A172 (cell line): Measurements from ENCODE around the gene POLE. TPM values are rescaled to one million over a fixed set of nuclear protein-coding genes. Genes with fewer than 3 reads are reported as not detected.

ENCODE experiments used
- DNase-seq: peaks from one replicate; pipeline ENCODE4 v3.0.0-alpha.2; 2015; ENCODE audit warnings: low spot score
- total RNA-seq: library from RNA; depleted of rRNA; stranded (reverse); fragments of >200 nt; shearing (Covaris generic); gene quantifications from 2 replicates; pipeline ENCODE4 v1.2.3, GENCODE V29; 2014

POLE gene
- total RNA-seq, 1 experiment from 2014 or later = 25.6 TPM

DNA sequence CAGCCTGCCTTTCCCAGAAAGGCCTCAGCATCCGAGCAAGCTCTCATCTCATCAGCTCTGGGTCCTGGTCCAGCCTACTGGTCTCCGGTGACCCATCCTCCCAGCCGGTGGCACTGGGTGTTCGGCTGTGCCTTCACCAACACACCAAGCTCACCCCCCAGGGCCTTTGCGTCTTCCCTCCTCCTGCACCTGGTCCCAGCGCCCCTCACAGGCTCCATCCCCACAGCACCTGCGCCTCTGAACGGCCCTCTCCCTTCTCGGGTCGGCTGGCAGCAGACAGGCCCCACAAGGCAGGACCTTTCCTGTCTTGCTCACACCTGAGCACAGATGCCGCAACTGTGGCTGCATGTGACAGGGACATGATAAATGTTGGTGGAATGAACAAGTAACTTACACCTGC is 55.5 kb downstream of the POLE start:
- no peak for DNase-seq

GRCh38 chr12:132630672-132631071 is 56.5 kb downstream of the POLE start:
- DNase-seq = no peak

DNA sequence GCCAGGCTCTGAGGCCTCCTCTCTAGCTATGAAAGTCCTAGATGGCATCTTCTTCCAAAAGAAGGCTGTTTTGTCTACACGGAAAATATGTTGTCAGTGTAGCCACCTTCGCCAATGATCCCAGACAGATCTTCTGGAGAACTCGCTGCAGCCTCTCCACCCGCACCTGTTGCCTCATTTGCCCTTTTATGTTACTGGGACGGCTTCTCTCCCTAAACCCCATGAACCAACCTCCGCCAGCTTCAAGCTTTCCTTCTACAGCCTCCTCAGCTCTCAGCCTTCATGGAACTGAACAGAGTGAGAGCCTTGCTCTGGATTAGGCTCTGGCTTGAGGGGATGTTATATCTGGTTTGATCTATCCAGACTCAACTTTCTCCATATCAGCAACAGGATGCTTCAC is 57.8 kb downstream of the POLE start:
- DNase-seq = no peak

DNA sequence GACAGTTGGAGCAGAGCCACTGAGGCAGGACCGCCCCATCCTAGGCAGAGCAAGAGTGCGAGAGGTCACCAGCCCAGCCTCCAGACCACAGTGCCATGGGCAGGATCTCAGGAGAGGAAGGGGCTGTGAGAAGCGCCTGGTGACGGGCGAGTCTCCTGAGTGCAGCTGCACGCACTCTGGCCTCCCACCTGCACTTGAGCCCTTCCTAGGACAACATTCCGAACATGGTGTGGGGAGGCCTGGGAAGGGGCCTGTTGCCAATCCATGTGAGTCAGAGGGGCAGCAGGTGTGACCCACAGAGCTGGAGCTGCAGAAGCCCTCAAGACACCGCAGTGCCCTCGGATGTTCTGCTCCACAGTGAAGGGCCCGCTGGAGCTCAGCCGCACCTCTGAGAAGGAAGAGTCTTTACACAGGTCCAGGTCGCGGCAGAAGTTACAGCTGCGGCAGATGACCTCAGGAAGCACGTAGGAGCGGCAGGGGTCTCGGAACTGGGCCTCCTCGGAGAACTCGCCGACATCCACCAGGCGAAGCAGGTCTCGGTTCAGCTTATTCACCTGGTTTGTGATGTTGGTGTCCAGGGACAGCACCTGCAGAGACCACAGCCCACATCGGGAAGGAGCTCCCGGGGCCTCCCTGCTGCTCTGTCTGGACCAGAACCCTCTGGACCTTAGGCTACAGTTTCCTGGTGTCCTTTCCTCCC is 61.3 kb downstream of the POLE start:
- no peak for DNase-seq

- no peak for DNase-seq
Measured at GRCh38 chr12:132624910-132625630, 62.1 kb downstream of the POLE start.

GRCh38 chr12:132624186-132624855 is 62.8 kb downstream of the POLE start:
- DNase-seq = no peak

DNA sequence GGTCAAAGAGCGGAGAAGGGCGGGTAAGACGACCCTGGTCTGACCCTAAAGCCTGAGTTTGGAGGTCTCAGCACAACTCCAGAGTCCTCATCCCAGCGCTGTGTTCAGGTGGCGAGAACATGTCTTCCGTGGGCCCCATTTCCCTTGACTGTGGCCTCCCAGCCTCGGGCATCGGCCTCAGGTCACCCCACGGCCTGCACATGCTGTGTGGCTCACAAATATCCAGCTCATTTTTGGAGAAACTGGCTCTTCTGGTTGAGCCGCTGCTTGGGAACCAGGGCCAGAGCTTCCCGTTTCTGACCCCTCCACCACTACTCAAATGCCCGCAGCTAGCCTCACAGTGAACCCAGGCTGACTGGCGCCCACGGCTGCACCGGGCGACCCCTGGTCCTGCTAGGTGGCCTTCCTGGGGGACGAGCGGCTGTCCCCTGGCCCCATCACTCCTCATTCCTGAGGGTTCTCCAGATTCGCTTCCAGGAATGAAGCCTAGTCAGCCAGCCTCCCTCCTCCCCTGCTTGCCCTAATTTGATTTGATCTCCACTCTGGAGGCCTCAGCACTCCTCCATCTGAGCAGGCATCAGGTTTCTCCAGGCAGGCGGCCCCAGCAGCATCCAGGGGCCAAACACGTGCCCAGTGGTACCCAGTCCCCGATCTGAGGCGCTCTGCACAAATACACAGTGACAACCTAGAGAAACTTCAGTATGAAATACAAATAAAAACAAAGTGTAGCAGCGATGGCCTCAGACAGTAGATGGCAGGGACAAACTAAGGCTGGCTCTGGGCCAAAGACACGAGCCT is 63.9 kb downstream of the POLE start:
- no peak for DNase-seq

DNA sequence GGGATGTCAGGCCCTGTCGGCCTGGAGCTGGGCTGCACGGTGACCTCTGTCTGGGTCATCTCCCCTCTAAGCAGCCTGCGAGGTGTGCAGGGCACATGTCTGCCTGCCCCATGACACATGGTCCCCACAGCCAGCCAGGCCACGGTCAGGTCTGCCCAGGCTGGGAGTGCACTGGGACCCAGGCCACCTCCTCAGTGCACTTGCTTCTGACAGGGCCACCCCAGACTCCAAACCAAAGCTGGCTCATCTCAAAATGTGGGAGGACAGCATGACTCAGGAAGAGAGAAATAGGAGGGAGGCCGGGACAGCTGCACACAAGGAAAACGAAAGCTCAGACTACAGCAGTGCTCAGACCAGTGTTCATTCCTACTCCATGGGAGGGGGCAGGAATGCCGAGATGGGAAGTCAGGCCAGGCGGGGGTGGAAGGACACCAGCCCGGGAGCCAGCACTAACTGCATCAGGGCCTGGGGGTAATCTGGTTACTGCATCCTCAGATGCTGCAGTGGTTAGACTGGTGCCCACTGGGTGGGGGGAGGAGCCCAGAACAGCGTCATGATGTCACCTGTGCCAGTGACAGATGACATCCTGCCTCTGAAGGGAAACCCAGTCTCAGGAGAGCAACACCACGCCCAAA is 64.6 kb downstream of the POLE start:
- peak; percentile 67 for DNase-seq

- no peak for DNase-seq
Measured at GRCh38 chr12:132621657-132622435, 65.3 kb downstream of the POLE start.

GRCh38 chr12:132620899-132621656 is 66.1 kb downstream of the POLE start:
- DNase-seq = no peak

GRCh38 chr12:132620113-132620898 is 66.8 kb downstream of the POLE start:
- no peak for DNase-seq

DNA sequence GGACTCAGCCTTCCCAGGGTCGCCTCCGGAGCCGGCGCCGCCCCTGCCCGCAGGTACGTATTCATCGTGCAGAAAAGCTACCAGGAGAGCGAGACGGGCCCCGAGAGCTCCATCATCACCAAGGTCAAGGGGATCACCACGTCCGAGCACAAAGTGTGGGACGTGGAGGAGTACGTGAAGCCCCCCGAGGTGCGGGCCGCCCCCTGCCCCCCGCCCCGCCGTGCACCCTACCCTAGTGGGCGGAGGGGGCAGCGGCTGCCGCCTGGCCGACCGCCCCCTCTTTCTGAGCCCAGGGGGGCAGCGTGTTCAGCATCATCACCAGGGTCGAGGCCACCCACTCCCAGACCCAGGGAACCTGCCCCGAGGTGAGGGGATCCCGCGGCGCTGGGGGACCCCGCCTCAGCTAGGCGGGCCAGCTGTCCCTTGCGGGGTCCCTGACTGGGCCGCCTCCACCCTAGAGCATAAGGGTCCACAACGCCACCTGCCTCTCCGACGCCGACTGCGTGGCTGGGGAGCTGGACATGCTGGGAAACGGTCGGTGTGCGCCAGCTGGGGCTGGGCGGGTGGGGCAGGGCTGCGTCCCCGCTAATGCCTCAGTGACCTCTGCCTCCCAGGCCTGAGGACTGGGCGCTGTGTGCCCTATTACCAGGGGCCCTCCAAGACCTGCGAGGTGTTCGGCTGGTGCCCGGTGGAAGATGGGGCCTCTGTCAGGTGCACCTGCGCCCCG is 67.6 kb downstream of the POLE start:
- no peak for DNase-seq

- no peak for DNase-seq
Measured at GRCh38 chr12:132619071-132619385, 68.1 kb downstream of the POLE start.

DNA sequence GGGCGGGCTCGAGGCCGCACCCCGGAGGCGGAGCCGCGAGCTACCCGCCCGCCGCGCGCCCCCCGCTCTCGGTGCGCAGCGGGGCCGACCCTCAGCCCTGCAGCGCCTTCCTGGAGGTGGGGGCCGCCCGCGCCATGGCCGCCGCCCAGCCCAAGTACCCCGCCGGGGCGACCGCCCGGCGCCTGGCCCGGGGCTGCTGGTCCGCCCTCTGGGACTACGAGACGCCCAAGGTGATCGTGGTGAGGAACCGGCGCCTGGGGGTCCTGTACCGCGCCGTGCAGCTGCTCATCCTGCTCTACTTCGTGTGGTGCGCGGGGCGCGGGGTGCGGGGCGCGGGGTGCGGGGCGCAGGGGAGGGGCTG is 68.5 kb downstream of the POLE start, which contains the start of gene P2RX2:
P2RX2 (plus strand) TSS at position 94 of the 361 bp plus-strand sequence; CDS start at position 135, 41 bp downstream.
- no peak for DNase-seq

DNA sequence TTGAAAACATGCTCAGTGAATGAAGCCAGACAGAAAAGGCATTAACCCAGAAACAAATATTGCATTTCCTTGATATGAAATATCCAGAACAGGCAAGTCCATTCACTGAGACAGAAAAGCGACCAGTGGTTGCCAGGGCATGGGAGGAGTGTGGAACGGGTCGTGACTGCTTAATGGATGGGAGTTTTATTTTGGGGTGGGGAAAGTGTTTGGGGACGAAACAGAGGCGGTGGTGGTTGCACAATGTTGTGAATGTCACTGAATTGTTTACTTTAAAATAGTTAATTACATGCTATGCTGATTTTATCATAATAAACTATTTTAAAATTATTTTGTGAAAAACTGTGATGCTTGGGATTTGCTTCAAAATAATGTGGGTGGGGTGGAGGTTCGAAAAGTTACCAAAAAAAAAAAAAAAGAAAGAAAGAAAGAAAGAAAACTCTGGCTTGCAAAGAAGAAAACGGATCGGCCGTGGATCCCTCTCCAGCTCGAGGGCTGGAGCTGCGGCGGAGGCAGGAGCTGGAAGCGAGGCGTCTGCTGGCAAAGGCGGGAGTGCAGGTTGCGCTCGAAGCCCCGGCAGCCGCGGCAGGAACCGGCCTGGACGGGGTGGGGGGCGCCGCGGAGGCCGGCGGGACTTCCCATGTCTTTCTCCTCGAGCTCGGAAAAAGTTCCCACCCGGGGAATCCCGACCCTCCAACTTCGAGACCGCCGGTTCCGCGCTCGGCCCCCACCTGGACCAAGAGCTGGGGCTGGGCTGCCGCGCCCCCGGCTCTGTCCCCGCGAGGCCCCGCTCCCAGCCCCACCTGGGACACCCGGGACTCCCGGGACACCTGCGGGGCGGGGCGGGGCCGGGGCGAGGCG is 69.1 kb downstream of the POLE start:
- DNase-seq = no peak

GRCh38 chr12:132617135-132617701 is 69.9 kb downstream of the POLE start:
- no peak for DNase-seq

DNA sequence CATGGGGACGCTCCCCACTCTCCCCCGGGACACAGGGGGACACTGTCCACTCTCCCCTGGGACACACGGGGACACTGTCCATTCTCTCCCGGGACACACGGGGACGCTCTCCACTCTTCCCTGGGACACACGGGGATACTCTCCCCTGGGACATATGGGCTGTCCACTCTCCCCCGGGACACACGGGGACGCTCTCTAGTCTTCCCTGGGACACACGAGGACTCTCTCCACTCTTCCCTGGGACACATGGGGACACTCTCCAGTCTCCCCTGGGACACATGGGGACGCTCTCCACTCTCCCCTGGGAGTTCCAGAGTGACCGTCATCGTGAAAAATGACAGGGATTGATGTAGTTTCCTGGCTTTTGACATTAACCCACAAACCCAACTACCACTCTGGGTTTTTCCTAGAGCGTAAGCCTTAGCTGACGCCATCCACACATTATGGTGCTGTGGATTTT is 71.5 kb downstream of the POLE start:
- no peak for DNase-seq
